Measurements from ENCODE around the gene ENO1.

GRCh38 chr1:8925960-8926359 lies 47.5 kb upstream of the ENO1 start:
- TF ChIP-seq CTCF (IDR thresholded peaks at IDR 0.05): no peak
- no peak for TF ChIP-seq POLR2A (IDR thresholded peaks at IDR 0.05)
- TF ChIP-seq EP300 (IDR thresholded peaks at IDR 0.05): no peak

All from sigmoid colon (tissue), 4 donors.